Pancreas (tissue), 10 donors: ENCODE results near the gene RHBDF2. TPM values are rescaled to one million over a fixed set of nuclear protein-coding genes. Genes with fewer than 3 reads are reported as not detected.

Experiments used
- ATAC-seq, 4 donors: fragments of 200-7000 bp; cut with Tn5 transposase; one replicate each; pipeline versions ENCODE4 v1.8.0 to v1.9.1; 2020; ENCODE audit warnings: mild to moderate bottlenecking in 4 of 4, moderate library complexity in 4 of 4
- DNase-seq, 6 donors: peaks; one replicate each; pipeline ENCODE4 v3.0.0-alpha.2; 2020
- FAIRE-seq: peaks from 2 replicates; lab custom pipeline; 2012; peaks lifted over from hg19 to GRCh38; lab: Jason Lieb, UNC
- H3K27ac ChIP-seq, 4 donors: fragments of 200-600 bp; sonication (generic); 1 replicate in 3 of 4; 2 replicates in 1 of 4; pipeline versions ENCODE4 v1.5.0 to v1.8.0; 2020
- H3K27me3 ChIP-seq, 4 donors: fragments of 200-600 bp; one replicate each; pipeline ENCODE4 v1.8.0; 2021
- H3K36me3 ChIP-seq, 3 donors: fragments of 200-600 bp; sonication (generic) in 1 of 3; one replicate each; pipeline versions ENCODE4 v1.5.0 to v1.8.0; 2020 to 2021
- H3K4me1 ChIP-seq, 3 donors: fragments of 200-600 bp; one replicate each; pipeline ENCODE4 v1.8.0; 2021
- H3K4me3 ChIP-seq, 4 donors: fragments of 200-600 bp; sonication (generic) in 2 of 4; one replicate each; pipeline versions ENCODE4 v1.5.0 to v1.8.0; 2020 to 2021
- H3K9me3 ChIP-seq, 4 donors: fragments of 200-600 bp; one replicate each; pipeline ENCODE4 v1.8.0; 2021
- CTCF ChIP-seq, 4 donors: fragments of 200-600 bp; sonication (generic) in 3 of 4; IDR thresholded peaks; one replicate each; pipeline versions ENCODE4 v1.5.0 to v1.8.0; 2021; ENCODE audit warnings: antibody characterized with exemption in 4 of 4
- WGBS, 2 donors: extraction: QIAGEN DNeasy Blood & Tissue Kit; methylation state at CpG; one replicate each; pipeline ENCODE4 v1.1.7; 2013; 5-methylcytosine and 5-hydroxymethylcytosine counted together
- intact Hi-C, 3 donors: fragments of 100-400 bp; cut with DNase I; formaldehyde crosslinking; loops; one replicate each; pipeline versions ENCODE4 v1.11.1 to v1.14.2; 2022
- polyA plus RNA-seq, 2 donors: library from polyadenylated mRNA; stranded (reverse); fragments of 200-250 nt; gene quantifications; one replicate each; pipeline ENCODE4 v1.2.3, GENCODE V29; 2013
- total RNA-seq, 6 donors: library from RNA; stranded (reverse); fragmentation: NEBNext Ultra II Directional in 4 of 6; extraction: Animal tissue kit (Norgen Biotek cat#: 25700) in 4 of 6; gene quantifications; one replicate each; pipeline versions ENCODE4 v1.2.1 to v1.2.4, GENCODE V29; 2021 to 2023
- donor health status: healthy with polysubstance abuse.
- donor health status: DM: no; HTN: no; CAD: no; lungs with moderate emphysema.
- donor health status: DM: no; HTN: no; CAD: no.
- donor health status: control.
- donor health status: control.
- donor health status: Bipolar disorder and iron deficiency.
- donor health status: DM: yes; HTN: yes; CAD: no.
- donor health status: DM: no; HTN: no; CAD: no.
- donor health status: DM: no; HTN: no; CAD: no.
- donor health status: DM: yes; HTN: yes; CAD: no.

RHBDF2 gene
- total and polyA plus RNA-seq, 8 donors: 18.0 to 50.1 (median 22.4) TPM

DNA sequence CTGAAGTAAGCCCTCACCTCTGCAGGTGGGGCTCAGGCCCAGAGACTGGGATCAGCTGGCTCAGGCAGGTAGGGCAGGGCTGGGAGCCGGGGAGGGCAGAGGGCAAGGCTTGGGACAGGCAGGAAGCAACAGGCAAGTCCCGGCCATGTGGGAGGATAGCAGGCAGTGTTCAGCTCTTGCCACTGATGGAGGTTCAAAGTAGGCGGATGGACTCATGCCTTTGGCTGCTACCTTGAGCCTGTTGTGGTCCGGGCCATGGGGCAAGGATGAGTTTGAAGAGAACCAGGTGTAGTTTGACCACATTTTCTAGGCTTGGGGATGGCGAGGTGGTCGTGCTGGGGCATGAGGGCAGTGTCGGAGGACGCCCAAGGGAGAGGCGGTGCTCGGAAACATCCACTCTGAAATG, 41.3 kb upstream of the RHBDF2 start:
- no peak for ATAC-seq

GRCh38 chr17:76541739-76542454, 40.7 kb upstream of the RHBDF2 start:
- Histone ChIP-seq H3K9me3 (no peaks in the 10 kb centered on the region), H3K36me3 (no peaks in the 10 kb centered on the region), H3K27me3 (no peaks in the 10 kb centered on the region), H3K27ac (no peak overlapping the region), H3K4me3 (no peak overlapping the region), H3K4me1 (peaks cover 8 to 25% (median 15%) of the 10 kb centered on the region in 3 donors)
- 86 to 89% methylated on average over 10 of the region's 10 CpGs for WGBS, 2 donors
- TF ChIP-seq CTCF (IDR thresholded peaks at IDR 0.05): no peak
- ATAC-seq (no peak), DNase-seq (peak in 1 of 6 donors; percentile 7), FAIRE-seq (no peak)
- intact Hi-C loops: no loop called here

More for the DNA sequence above, 41.3 kb upstream of the RHBDF2 start:
- peak in 1 of 6 donors; percentile 45 for DNase-seq
- 69 to 84% methylated on average over 10 of the region's 10 CpGs for WGBS, 2 donors
- H3K27ac ChIP-seq: no peak overlapping the region
- H3K9me3 ChIP-seq: no peaks in the 10 kb centered on the region
- no peak overlapping the region for H3K4me3 ChIP-seq
- no peak for TF ChIP-seq CTCF (IDR thresholded peaks at IDR 0.05)
- FAIRE-seq: no peak
- intact Hi-C loops: no loop called here
- H3K4me1 ChIP-seq: peaks cover 8 to 30% (median 18%) of the 10 kb centered on the region in 3 donors
- H3K36me3 ChIP-seq: no peaks in the 10 kb centered on the region
- H3K27me3 ChIP-seq: no peaks in the 10 kb centered on the region

DNA sequence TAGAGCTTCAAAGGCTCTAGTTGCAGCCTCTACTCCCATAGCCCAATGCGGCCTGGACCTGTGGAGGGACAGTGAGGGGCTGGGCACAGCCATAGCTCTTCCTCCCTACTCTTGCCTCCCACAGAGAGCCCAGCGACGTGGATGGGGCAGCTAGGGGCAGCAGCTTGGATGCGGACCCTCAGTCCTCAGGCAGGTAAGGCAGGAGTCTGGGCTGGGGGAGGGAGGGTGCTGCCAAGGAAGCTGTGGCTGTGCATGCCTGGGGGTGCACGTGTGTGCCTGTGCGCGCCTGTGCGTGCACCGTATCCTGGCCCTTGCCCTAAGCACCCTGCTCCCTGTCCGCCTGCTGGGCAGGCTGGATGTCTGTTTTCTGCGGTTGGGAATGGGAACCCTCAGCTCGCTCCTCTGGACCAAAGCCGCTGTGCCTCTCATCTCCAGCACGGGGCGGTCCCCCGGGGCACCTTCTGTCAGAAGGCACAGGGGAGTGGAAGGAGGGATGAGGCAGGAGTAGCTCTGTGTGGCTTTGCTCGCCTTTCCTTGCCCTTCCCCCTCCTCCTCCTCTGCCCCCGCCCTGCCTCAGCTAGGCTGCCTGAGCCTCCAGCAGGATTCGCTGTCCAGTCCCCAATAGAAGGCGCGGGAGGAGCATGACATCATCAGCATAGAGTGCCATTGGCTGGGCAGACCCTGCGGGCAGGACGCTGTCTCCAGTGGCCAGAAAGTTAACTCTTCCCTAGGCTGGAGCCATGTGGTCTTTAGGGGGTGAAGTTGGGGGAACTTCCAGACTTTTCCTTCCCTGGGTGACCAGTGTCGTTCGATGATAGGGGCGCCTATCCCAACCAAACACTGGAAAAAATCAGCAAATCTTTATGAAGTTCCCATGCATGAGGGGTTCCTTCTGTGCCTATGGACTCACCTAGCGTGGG, 39.4 kb upstream of the RHBDF2 start:
- FAIRE-seq (peak; percentile 71), DNase-seq (peak; percentile 80 to 93 (median 88)), ATAC-seq (peak; percentile 96 to 98 (median 97))
- Histone ChIP-seq H3K36me3 (no peaks in the 10 kb centered on the region), H3K4me1 (peaks cover 2 to 16% (median 3%) of the 10 kb centered on the region in 3 donors), H3K4me3 (peak overlapping the region in 2 of 4 donors; percentile 23 to 31), H3K27me3 (no peaks in the 10 kb centered on the region), H3K9me3 (no peaks in the 10 kb centered on the region), H3K27ac (peak overlapping the region in 1 of 4 donors; percentile 16)
- intact Hi-C loops: no loop called here
- peak in 2 of 4 donors; percentile 7 to 10 for TF ChIP-seq CTCF (IDR thresholded peaks at IDR 0.05)
- WGBS, 2 donors: 13 to 15% methylated on average over 19 to 27 of the region's 27 CpGs

DNA sequence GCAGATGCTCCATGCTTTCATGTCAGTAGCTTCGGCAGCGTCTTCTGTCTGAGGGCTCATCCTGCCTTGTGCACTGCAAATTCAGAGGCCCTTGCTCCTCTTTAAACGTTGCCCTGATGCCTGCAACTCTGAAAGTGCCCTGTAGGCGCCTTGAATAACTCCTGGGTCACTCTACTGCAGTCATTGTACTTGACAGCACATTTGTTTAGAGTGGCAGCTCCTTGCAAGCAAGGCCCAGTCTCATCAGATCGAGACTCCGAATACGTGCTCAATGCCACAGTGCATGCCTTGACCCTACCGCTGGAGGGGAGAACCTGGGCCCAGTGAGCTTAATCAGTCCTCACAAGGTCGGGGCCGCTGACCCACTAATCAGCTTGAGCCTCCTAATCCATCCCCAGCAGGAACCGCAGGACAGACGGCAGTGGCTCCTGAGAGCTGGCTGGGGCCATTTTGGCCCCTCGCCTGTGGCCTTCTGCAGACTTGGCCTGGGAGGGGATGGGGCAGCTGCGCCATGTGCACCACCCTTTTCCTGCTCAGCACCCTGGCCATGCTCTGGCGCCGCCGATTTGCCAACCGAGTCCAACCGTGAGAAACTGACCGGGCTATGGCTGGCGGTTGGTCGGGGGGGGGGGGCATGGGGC, 38.5 kb upstream of the RHBDF2 start, which contains the start of gene PRCD:
PRCD (plus strand) TSS at position 414 of the 641 bp plus-strand sequence; CDS start at position 512, 98 bp downstream.
- peak in 1 of 6 donors; percentile 66 for DNase-seq
- no peak for FAIRE-seq
- Histone ChIP-seq H3K27ac (peak within 1 kb of the TSS in 1 of 4 donors; percentile 16), H3K36me3 (no peaks in the 10 kb centered on the region), H3K4me1 (peaks cover 0 to 10% (median 3%) of the 10 kb centered on the region in 3 donors), H3K27me3 (no peaks in the 10 kb centered on the region), H3K9me3 (no peaks in the 10 kb centered on the region), H3K4me3 (peak within 1 kb of the TSS in 2 of 4 donors; percentile 23 to 31)
- 77 to 86% methylated on average over 21 to 22 of the region's 22 CpGs for WGBS, 2 donors
- intact Hi-C loops: loop anchor here in 1 of 3 donors (10.0 kb wide), 1 partner anchor 165 kb away; no protein-coding TSS in a partner anchor
- no peak for TF ChIP-seq CTCF (IDR thresholded peaks at IDR 0.05)
- no peak for ATAC-seq
